ENCODE results near the gene CCDC74B. TPM values are rescaled to one million over a fixed set of nuclear protein-coding genes. Genes with fewer than 3 reads are reported as not detected.
"Not testable (repeated sequence)": the region's sequence is repeated elsewhere in the genome, so short reads cannot be mapped to it uniquely, and the experiment has no call there.

The CCDC74B gene
- total RNA-seq, 6 donors from 2014 or later: 0.40 to 20.5 (median 9.5) TPM

DNA sequence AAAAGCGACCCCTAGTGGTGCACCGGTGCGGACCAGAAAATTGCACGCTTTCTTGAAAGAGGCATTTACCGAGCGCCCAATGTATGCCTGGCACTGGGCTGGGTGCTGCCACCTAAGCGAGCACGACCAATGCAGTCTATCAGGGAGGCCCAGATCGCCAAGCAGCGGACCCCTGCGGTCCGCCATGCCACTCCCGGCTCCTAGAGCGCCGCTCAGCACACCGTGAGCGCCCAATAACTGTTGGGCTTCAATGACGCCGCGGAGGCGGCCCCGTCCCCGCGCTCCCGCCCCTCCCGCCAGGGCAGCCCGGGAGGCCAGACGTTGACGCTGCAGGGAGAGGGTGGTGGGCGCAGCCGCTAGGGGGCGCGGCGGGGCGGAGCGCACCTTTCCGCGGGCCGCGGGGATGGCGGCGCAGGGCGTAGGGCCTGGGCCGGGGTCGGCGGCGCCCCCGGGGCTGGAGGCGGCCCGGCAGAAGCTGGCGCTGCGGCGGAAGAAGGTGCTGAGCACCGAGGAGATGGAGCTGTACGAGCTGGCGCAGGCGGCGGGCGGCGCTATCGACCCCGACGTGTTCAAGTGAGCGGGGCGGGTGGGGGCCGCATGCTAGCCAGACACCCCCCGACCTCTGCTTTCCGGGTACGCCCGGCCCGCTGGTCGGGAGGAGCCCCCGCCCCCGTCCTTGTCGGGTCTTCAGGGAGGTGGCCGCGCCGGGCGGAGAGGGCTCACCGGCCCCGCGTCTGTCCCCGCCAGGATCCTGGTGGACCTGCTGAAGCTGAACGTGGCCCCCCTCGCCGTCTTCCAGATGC, 37.2 kb upstream of the CCDC74B start, which contains the start of gene MZT2B:
TSS of gene MZT2B (plus strand) at position 383 of the 803 bp plus-strand sequence. CDS start at position 404, 21 bp downstream.
- DNase-seq (peak; percentile 87 to 99), ATAC-seq (ENCODE audit: low FRiP score in 2 of 2) (peak; percentile 97)
- H3K27me3 ChIP-seq, H3K9me3 ChIP-seq, H3K36me3 ChIP-seq: not testable (repeated sequence)
- peak within 1 kb of the TSS; percentile 88 to 93 (median 90) for H3K27ac ChIP-seq
- peak within 1 kb of the TSS; percentile 94 to 100 (median 98) for H3K4me3 ChIP-seq
- WGBS, 2 donors: 0% methylated on average over 8 of the region's 86 CpGs; no CpG with 5 or more reads in 1 of the 2 donors
- peak in 2 of 4 donors; percentile 40 to 61 for TF ChIP-seq POLR2A (IDR thresholded peaks at IDR 0.05)
- TF ChIP-seq, protein P1, sequence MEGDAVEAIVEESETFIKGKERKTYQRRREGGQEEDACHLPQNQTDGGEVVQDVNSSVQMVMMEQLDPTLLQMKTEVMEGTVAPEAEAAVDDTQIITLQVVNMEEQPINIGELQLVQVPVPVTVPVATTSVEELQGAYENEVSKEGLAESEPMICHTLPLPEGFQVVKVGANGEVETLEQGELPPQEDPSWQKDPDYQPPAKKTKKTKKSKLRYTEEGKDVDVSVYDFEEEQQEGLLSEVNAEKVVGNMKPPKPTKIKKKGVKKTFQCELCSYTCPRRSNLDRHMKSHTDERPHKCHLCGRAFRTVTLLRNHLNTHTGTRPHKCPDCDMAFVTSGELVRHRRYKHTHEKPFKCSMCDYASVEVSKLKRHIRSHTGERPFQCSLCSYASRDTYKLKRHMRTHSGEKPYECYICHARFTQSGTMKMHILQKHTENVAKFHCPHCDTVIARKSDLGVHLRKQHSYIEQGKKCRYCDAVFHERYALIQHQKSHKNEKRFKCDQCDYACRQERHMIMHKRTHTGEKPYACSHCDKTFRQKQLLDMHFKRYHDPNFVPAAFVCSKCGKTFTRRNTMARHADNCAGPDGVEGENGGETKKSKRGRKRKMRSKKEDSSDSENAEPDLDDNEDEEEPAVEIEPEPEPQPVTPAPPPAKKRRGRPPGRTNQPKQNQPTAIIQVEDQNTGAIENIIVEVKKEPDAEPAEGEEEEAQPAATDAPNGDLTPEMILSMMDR (IDR thresholded peaks at IDR 0.05): peak; percentile 96 to 98 (median 97)
- peaks cover 12 to 32% (median 21%) of the 10 kb centered on the region in 4 donors for H3K4me1 ChIP-seq

DNA sequence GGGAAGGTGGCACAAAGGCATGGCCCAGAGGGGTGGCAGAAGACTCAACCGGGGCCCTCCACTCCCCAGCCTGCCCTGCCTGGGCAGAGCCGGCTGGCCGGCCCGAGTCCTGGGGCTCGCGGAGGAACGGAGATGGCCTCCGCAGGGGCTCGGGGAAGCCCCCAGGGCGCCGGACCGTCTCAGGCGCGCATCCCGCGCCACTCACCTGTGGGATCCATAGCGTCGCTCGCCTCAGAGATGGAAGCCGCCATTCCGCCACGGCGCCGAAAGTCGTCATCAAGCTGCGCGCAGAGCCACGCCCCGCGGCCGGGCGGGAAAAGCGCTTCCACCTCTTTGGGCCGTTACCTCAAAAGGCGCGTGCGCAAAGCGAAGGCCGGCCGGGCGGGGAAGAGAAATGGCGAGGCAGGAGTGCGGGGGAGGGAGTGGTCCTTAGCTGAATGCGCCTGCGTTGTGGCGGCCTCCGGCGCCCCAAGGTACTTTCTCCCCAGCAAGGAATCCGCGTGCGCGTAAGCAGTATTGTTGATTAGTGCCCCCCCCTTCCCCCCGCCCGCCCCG, 36.5 kb upstream of the CCDC74B start, which contains the start of gene SMPD4:
TSS of gene SMPD4 (minus strand) at position 278 of the 555 bp plus-strand sequence. CDS start 5,010 bp downstream, outside the sequence.
- WGBS, 2 donors: 0% methylated on average over 5 to 31 of the region's 55 CpGs
- Histone ChIP-seq H3K4me3 (peak within 1 kb of the TSS; percentile 94 to 100 (median 98)), H3K27me3 (no peaks in the 10 kb centered on the region), H3K27ac (peak within 1 kb of the TSS; percentile 88 to 93 (median 90)), H3K4me1 (peaks cover 12 to 32% (median 21%) of the 10 kb centered on the region in 4 donors), H3K9me3 (no peaks in the 10 kb centered on the region), H3K36me3 (peaks cover 0 to 4% (median 0%) of the 10 kb centered on the region in 4 donors)
- DNase-seq (peak; percentile 95 to 100), ATAC-seq (ENCODE audit: low FRiP score in 2 of 2) (peak; percentile 96 to 98)
- peak; percentile 64 to 88 for TF ChIP-seq POLR2AphosphoS5 (IDR thresholded peaks at IDR 0.05)
- TF ChIP-seq EP300 (IDR thresholded peaks at IDR 0.05): peak in 1 of 4 donors; percentile 25
- TF ChIP-seq, protein P1 (IDR thresholded peaks at IDR 0.05): no peak
- peak in 3 of 4 donors; percentile 16 to 62 (median 52) for TF ChIP-seq POLR2A (IDR thresholded peaks at IDR 0.05)

DNA sequence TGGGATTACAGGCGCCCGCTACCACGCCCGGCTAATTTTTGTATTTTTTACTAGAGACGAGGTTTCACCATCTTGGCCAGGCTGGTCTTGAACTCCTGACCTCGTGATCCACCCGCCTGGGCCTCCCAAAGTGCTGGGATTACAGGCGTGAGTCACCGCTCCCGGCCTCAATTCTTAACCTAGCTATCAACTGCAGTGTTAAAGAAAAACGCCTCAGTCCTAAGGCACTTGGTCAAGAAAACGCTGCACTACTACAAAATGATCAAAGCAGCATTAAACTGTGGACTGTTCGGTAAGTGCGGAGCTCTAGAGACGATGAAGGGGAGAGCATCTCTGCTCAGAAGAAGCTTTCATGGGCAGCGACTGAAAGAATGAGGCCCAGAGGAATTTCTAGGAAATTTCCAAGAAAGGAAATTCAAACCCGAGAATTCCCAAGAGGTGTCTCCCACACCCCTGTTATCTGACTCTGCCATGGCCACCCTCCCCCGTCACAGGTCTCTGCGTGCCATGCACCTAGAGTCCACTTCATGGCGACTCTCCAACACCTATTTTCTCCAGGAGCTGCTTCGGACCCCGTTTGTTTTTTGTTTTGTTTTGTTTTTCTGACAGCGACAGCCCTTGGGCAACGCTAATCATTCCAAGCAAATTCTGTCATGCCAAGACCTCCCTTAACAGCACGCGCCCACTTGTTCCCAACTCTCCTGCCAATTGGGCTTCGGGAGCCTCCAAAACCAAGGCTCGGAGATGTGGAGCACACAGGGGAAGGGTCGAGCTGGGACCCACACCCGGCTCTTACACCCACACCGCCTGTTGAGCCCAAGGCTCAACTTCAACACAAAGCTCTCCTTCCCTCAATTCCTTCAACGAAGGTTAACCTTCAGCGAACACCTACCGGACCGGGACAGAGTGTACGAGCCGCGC, 35.8 kb upstream of the CCDC74B start:
- WGBS, 2 donors: 25 to 28% methylated on average over 38 of the region's 38 CpGs
- ATAC-seq (ENCODE audit: low FRiP score in 2 of 2); DNase-seq; H3K27me3 ChIP-seq; H3K36me3 ChIP-seq; H3K9me3 ChIP-seq: not testable (repeated sequence)
- Histone ChIP-seq H3K4me1 (peaks cover 12 to 32% (median 21%) of the 10 kb centered on the region in 4 donors), H3K4me3 (peak overlapping the region; percentile 94 to 100 (median 98)), H3K27ac (peak overlapping the region; percentile 88 to 93 (median 90))

DNA sequence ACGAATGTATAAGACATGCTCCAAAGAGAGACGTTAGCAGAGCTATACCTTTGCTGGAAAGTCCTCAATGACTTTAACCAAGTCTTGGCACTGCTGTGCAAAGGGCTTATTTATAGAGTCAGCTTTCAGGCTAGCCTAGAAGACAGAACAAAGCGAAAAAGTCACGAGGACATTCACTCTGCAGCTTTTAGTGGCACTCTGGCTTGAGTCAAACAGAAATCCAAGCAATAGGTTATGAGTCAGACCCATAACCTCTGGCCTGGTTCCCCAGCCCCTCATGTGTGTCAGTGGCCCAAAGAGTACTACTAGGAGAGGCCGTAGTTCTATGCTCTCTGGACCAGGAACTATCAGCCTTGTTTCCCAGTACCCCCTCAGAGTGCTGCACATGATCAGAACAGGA, 30.0 kb upstream of the CCDC74B start:
- 88 to 91% methylated on average over 5 of the region's 5 CpGs for WGBS, 2 donors
- not testable (repeated sequence) for H3K27ac ChIP-seq; DNase-seq; H3K4me1 ChIP-seq; H3K9me3 ChIP-seq; ATAC-seq (ENCODE audit: low FRiP score in 2 of 2); H3K4me3 ChIP-seq; H3K27me3 ChIP-seq
- peaks cover 0 to 66% (median 28%) of the 10 kb centered on the region in 4 donors for H3K36me3 ChIP-seq

DNA sequence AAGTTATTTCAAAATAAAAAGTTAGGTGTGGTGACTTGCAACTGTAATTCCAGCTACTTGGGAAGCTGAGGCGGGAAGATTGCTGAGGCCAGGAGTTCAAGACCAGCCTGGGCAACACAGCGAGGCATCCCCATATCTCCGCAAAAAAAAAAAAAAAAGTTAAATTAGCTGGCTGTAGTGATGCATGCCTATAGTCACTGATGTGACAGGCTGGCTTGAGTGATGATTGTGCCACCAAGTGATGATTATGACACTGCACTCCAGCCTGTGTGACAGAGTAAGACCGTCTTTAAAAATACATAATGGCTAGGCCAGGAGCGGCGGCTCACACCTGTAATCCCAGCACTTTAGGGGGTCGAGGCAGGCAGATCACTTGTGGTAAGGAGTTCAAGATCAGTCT, 25.0 kb upstream of the CCDC74B start:
- Histone ChIP-seq H3K4me3 (no peak overlapping the region), H3K36me3 (peaks cover 12 to 95% (median 50%) of the 10 kb centered on the region in 4 donors), H3K4me1 (no peaks in the 10 kb centered on the region), H3K9me3 (no peaks in the 10 kb centered on the region), H3K27ac (no peak overlapping the region), H3K27me3 (no peaks in the 10 kb centered on the region)
- no peak for DNase-seq
- WGBS, 2 donors: 84 to 95% methylated on average over 7 of the region's 7 CpGs
- ATAC-seq (ENCODE audit: low FRiP score in 2 of 2): no peak
- TF ChIP-seq POLR2A (IDR thresholded peaks at IDR 0.05) (no peak), POLR2AphosphoS5 (IDR thresholded peaks at IDR 0.05) (no peak), EP300 (IDR thresholded peaks at IDR 0.05) (no peak)
- TF ChIP-seq, protein P1 (IDR thresholded peaks at IDR 0.05): no peak

DNA sequence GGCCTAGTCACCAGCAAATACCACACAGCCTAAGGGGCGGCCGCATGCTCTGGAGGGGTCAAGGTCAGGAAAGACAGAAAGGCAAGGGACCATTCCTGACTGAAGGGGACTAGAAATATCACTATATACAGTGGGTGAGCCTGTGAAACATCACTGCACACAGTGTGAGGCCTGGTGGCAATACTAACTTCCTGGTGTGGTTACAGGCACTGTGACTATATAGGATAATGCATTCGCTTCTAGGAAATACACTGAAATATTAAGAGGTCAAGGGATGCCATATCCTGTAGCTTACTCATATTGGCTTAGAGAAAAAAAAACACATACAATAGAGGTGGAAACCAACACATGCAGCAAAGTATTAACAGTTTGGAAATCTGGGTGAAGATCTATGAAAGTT, 24.3 kb upstream of the CCDC74B start:
- not testable (repeated sequence) for DNase-seq; ATAC-seq (ENCODE audit: low FRiP score in 2 of 2); H3K27me3 ChIP-seq; H3K9me3 ChIP-seq; H3K4me1 ChIP-seq; H3K27ac ChIP-seq; H3K4me3 ChIP-seq
- 93 to 95% methylated on average over 3 of the region's 3 CpGs for WGBS, 2 donors
- peaks cover 13 to 95% (median 51%) of the 10 kb centered on the region in 4 donors for H3K36me3 ChIP-seq

DNA sequence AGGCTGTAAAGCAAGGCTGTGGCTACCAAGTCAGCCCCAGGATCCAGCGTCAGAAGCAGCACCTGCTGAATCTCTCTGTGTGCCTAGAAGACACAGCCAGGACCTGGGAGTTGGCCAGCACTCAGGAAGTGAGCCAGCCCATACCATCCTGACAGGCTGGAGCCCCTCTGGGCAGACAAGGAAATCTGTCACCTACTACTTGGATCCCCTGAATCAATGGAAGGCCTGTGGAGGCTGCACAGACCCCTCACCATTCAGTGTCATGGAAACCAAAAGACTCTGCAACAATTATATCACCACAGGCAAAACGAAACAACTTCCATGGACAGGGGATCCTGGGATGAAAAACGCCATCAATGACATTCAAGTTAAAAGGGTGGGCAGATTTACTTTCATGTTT, 21.7 kb upstream of the CCDC74B start:
- not testable (repeated sequence) for H3K4me1 ChIP-seq; ATAC-seq (ENCODE audit: low FRiP score in 2 of 2); DNase-seq; H3K27ac ChIP-seq; H3K9me3 ChIP-seq; H3K4me3 ChIP-seq; H3K27me3 ChIP-seq
- peaks cover 20 to 86% (median 55%) of the 10 kb centered on the region in 4 donors for H3K36me3 ChIP-seq
- 82 to 99% methylated on average over 3 of the region's 3 CpGs for WGBS, 2 donors

Data from upper lobe of left lung (tissue), 6 donors.